Endothelial cell of coronary artery (primary cell): Measurements from ENCODE around the gene TCEA3. TPM values are rescaled to one million over a fixed set of nuclear protein-coding genes. Genes with fewer than 3 reads are reported as not detected.

Source experiments
- total RNA-seq: library from RNA; depleted of rRNA; stranded (reverse); fragments of >200 nt; gene quantifications from 2 replicates; pipeline ENCODE4 v1.2.3, GENCODE V29; 2014

The TCEA3 gene
- total RNA-seq, result 0.18 and 1.0 TPM in 2 replicates

GRCh38 chr1:23424293-23425192 lies at the start of gene TCEA3:
TSS of gene TCEA3 (minus strand) at chr1:23424748. CDS start at chr1:23424633, 115 bp downstream.

GRCh38 chr1:23369335-23370013 lies 55.1 kb downstream of the TCEA3 start, which contains the start of gene ZNF436:
TSS of gene ZNF436 (minus strand) at chr1:23369836. CDS start at chr1:23368005, 1,831 bp downstream.

GRCh38 chr1:23344111-23344986 lies 80.2 kb downstream of the TCEA3 start, which contains the start of gene HNRNPR:
TSS of gene HNRNPR (minus strand) at chr1:23344284. CDS start at chr1:23341008, 3,276 bp downstream.

Other genes starting within 250 kb of the TCEA3 start
- gene HTR1D, start 207.2 kb downstream of the TCEA3 start, total RNA-seq, result 0.09 and 1.5 TPM in 2 replicates
- gene HNRNPR, start 80.5 kb downstream of the TCEA3 start, total RNA-seq, result 114 TPM in 2 replicates
- 21.3 and 25.6 TPM in 2 replicates for gene ZNF436, start 54.9 kb downstream of the TCEA3 start, total RNA-seq
- gene ASAP3, start 59.4 kb upstream of the TCEA3 start, total RNA-seq, result 6.4 and 8.8 TPM in 2 replicates
- 0.47 and 0.81 TPM in 2 replicates for gene E2F2, start 106.5 kb upstream of the TCEA3 start, total RNA-seq
- 221 and 267 TPM in 2 replicates for gene ID3, start 134.8 kb upstream of the TCEA3 start, total RNA-seq